ENCODE results near the gene TRANK1.
"Not testable (repeated sequence)": the region's sequence is repeated elsewhere in the genome, so short reads cannot be mapped to it uniquely, and the experiment has no call there.

Gene TRANK1

GRCh38 chr3:36957063-36957462 is 12.2 kb upstream of the TRANK1 start:
- Histone ChIP-seq H3K27ac (no peak overlapping the region), H3K27me3 (ENCODE audit: insufficient read depth, low read depth) (no peaks in the 10 kb centered on the region), H3K9ac (no peak overlapping the region), H3K36me3 (ENCODE audit: insufficient read depth) (no peaks in the 10 kb centered on the region), H3K79me2 (ENCODE audit: insufficient read depth, low read depth) (no peaks in the 10 kb centered on the region), H3K4me2 (no peak overlapping the region), H3K4me1 (ENCODE audit: low read depth, poor library complexity, severe bottlenecking) (no peaks in the 10 kb centered on the region), H4K20me1 (ENCODE audit: insufficient read depth) (no peaks in the 10 kb centered on the region), H2AFZ (ENCODE audit: low read depth) (no peak overlapping the region), H3K4me3 (IDR thresholded peaks at IDR 0.05; ENCODE audit: insufficient read depth, low read depth, low read length) (no peak overlapping the region)
- TF ChIP-seq, protein P1, sequence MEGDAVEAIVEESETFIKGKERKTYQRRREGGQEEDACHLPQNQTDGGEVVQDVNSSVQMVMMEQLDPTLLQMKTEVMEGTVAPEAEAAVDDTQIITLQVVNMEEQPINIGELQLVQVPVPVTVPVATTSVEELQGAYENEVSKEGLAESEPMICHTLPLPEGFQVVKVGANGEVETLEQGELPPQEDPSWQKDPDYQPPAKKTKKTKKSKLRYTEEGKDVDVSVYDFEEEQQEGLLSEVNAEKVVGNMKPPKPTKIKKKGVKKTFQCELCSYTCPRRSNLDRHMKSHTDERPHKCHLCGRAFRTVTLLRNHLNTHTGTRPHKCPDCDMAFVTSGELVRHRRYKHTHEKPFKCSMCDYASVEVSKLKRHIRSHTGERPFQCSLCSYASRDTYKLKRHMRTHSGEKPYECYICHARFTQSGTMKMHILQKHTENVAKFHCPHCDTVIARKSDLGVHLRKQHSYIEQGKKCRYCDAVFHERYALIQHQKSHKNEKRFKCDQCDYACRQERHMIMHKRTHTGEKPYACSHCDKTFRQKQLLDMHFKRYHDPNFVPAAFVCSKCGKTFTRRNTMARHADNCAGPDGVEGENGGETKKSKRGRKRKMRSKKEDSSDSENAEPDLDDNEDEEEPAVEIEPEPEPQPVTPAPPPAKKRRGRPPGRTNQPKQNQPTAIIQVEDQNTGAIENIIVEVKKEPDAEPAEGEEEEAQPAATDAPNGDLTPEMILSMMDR (conservative IDR thresholded peaks at IDR 0.05; ENCODE audit: low read depth, low read length): no peak

GRCh38 chr3:36956155-36956554 is 11.3 kb upstream of the TRANK1 start:
- TF ChIP-seq, protein P1 (conservative IDR thresholded peaks at IDR 0.05; ENCODE audit: low read depth, low read length): no peak
- no peaks in the 10 kb centered on the region for H3K79me2 ChIP-seq (ENCODE audit: insufficient read depth, low read depth)
- no peaks in the 10 kb centered on the region for H3K27me3 ChIP-seq (ENCODE audit: insufficient read depth, low read depth)
- no peak overlapping the region for H3K4me2 ChIP-seq
- no peak overlapping the region for H3K27ac ChIP-seq
- H4K20me1 ChIP-seq (ENCODE audit: insufficient read depth): no peaks in the 10 kb centered on the region
- H3K4me1 ChIP-seq (ENCODE audit: low read depth, poor library complexity, severe bottlenecking): no peaks in the 10 kb centered on the region
- H2AFZ ChIP-seq (ENCODE audit: low read depth): no peak overlapping the region
- no peak overlapping the region for H3K9ac ChIP-seq
- H3K36me3 ChIP-seq (ENCODE audit: insufficient read depth): no peaks in the 10 kb centered on the region
- H3K4me3 ChIP-seq (IDR thresholded peaks at IDR 0.05; ENCODE audit: insufficient read depth, low read depth, low read length): no peak overlapping the region

DNA sequence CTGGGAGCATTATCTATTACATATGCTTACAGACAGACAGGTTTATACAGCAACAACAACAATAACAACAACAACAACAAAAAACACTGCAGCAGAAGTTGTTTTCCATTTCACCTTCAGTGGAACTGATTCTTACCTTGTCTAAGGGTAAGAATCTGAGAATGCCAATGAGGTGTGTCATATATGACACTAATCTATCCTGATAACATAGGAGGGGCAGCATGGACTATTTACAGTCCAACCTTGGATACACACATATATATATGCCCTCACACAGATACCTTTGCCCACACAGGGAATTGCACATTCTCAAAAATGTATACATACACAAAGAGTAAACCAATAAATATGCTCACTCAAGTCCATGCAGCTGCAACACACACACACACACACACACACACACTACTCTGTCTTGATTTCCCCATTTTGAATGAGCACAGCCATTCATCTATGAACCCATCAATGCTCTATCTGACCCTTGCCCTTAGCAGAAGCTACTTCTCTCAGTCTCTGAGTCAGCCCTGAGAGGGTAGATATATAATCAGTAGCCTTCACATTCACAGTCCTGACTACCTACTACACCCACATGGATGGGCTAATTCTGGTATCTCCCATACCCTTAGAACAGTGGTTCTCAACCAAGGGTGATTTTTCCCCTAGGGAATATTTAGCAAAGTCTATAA is 9.7 kb upstream of the TRANK1 start:
- no peaks in the 10 kb centered on the region for H3K79me2 ChIP-seq (ENCODE audit: insufficient read depth, low read depth)
- no peaks in the 10 kb centered on the region for H3K36me3 ChIP-seq (ENCODE audit: insufficient read depth)
- H3K4me1 ChIP-seq (ENCODE audit: low read depth, poor library complexity, severe bottlenecking): no peaks in the 10 kb centered on the region
- no peak overlapping the region for H3K27ac ChIP-seq
- no peak overlapping the region for H3K4me3 ChIP-seq (IDR thresholded peaks at IDR 0.05; ENCODE audit: insufficient read depth, low read depth, low read length)
- H3K9ac ChIP-seq: no peak overlapping the region
- TF ChIP-seq, protein P1 (conservative IDR thresholded peaks at IDR 0.05; ENCODE audit: low read depth, low read length): no peak
- H3K27me3 ChIP-seq (ENCODE audit: insufficient read depth, low read depth): no peaks in the 10 kb centered on the region
- H4K20me1 ChIP-seq (ENCODE audit: insufficient read depth): no peaks in the 10 kb centered on the region
- no peak overlapping the region for H2AFZ ChIP-seq (ENCODE audit: low read depth)
- no peak overlapping the region for H3K4me2 ChIP-seq

DNA sequence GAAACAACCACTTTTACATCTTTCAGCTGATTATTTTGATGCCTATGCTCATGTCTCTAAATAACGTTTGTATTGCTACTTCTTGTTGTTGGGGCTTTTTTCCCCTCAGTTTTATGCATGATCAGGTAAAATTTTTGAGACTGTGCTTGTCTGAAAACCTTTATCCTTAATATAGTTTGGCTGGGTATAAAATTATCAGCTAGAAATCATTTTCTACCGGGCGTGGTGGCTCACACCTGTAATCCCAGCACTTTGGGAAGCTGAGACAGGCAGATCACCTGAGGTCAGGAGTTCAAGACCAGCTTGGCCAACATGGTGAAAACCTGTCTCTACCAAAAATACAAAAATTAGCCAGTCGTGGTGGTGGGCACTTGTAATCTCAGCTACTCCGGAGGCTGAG is 3.0 kb upstream of the TRANK1 start:
- not testable (repeated sequence) for H3K4me2 ChIP-seq; H3K36me3 ChIP-seq (ENCODE audit: insufficient read depth); H3K79me2 ChIP-seq (ENCODE audit: insufficient read depth, low read depth); H3K9ac ChIP-seq; H3K27ac ChIP-seq; H3K4me1 ChIP-seq (ENCODE audit: low read depth, poor library complexity, severe bottlenecking); H3K4me3 ChIP-seq (IDR thresholded peaks at IDR 0.05; ENCODE audit: insufficient read depth, low read depth, low read length); H4K20me1 ChIP-seq (ENCODE audit: insufficient read depth); H2AFZ ChIP-seq (ENCODE audit: low read depth); H3K27me3 ChIP-seq (ENCODE audit: insufficient read depth, low read depth)

- H4K20me1 ChIP-seq (ENCODE audit: insufficient read depth): no peaks in the 10 kb centered on the region
- H3K79me2 ChIP-seq (ENCODE audit: insufficient read depth, low read depth): no peaks in the 10 kb centered on the region
- no peak overlapping the region for H2AFZ ChIP-seq (ENCODE audit: low read depth)
- H3K4me3 ChIP-seq (IDR thresholded peaks at IDR 0.05; ENCODE audit: insufficient read depth, low read depth, low read length): no peak overlapping the region
- H3K9ac ChIP-seq: no peak overlapping the region
- H3K27me3 ChIP-seq (ENCODE audit: insufficient read depth, low read depth): no peaks in the 10 kb centered on the region
- no peak overlapping the region for H3K4me2 ChIP-seq
- H3K4me1 ChIP-seq (ENCODE audit: low read depth, poor library complexity, severe bottlenecking): peaks cover 5% of the 10 kb centered on the region
- no peaks in the 10 kb centered on the region for H3K36me3 ChIP-seq (ENCODE audit: insufficient read depth)
- TF ChIP-seq, protein P1 (conservative IDR thresholded peaks at IDR 0.05; ENCODE audit: low read depth, low read length): no peak
- no peak overlapping the region for H3K27ac ChIP-seq
Observed at GRCh38 chr3:36945333-36945980, 603 bp upstream of the TRANK1 start.

All from KMS-11 (cell line).